Ectodermal cell (in vitro differentiated cells): ENCODE results near the gene HNRNPK.

ENCODE experiments used
- H3K27ac ChIP-seq: 2 replicates; pipeline ENCODE4 v1.7.0; 2013; ENCODE audit warnings: mild to moderate bottlenecking, low read depth, low read length; ENCODE audit not compliant: insufficient read depth, poor library complexity, severe bottlenecking
- H3K27me3 ChIP-seq: 2 replicates; pipeline ENCODE4 v1.7.0; 2013; ENCODE audit warnings: mild to moderate bottlenecking, low read length; ENCODE audit not compliant: insufficient read depth, control insufficient read depth, poor library complexity, severe bottlenecking
- H3K36me3 ChIP-seq: one replicate; pipeline ENCODE4 v1.7.0; 2013; ENCODE audit warnings: low read length; ENCODE audit not compliant: control insufficient read depth, insufficient read depth
- H3K4me1 ChIP-seq: one replicate; pipeline ENCODE4 v1.7.0; 2013; ENCODE audit warnings: low read length; ENCODE audit not compliant: control insufficient read depth, insufficient read depth
- H3K4me3 ChIP-seq: 2 replicates; pipeline ENCODE4 v1.7.0; 2013; ENCODE audit warnings: low read depth, low read length, control low read depth; ENCODE audit not compliant: insufficient read depth
- H3K9me3 ChIP-seq: 2 replicates; pipeline ENCODE4 v1.7.0; 2013; ENCODE audit warnings: mild to moderate bottlenecking, low read length, moderate library complexity; ENCODE audit not compliant: control insufficient read depth
- WGBS, 2 experiments: methylation state at CpG; one replicate each; pipeline ENCODE4 v1.1.7; 2013; ENCODE audit warnings: missing lambda C conversion rate in 2 of 2; 5-methylcytosine and 5-hydroxymethylcytosine counted together

The HNRNPK gene

GRCh38 chr9:83919111-83919510 is 60.9 kb downstream of the HNRNPK start:
- Histone ChIP-seq H3K9me3 (no peaks in the 10 kb centered on the region), H3K27ac (no peak overlapping the region), H3K4me3 (no peak overlapping the region), H3K36me3 (no peaks in the 10 kb centered on the region), H3K27me3 (no peaks in the 10 kb centered on the region), H3K4me1 (peaks cover 4% of the 10 kb centered on the region)
- 80% methylated on average over 1 of the region's 1 CpG; no CpG with 5 or more reads in 1 of the 2 experiments for WGBS, 2 experiments
